Nephron (organoid): ENCODE results near the gene UFSP1.
"Not testable (repeated sequence)": the region's sequence is repeated elsewhere in the genome, so short reads cannot be mapped to it uniquely, and the experiment has no call there.

Source experiments
- H3K27ac Mint-ChIP-seq, 3 experiments: 2 replicates each; pipeline ENCODE4 v1.8.0; 2020; ENCODE audit warnings: mixed read lengths in 3 of 3, mild to moderate bottlenecking in 2 of 3, moderate library complexity in 1 of 3
- H3K27me3 Mint-ChIP-seq: 2 replicates; pipeline ENCODE4 v1.8.0; 2021; ENCODE audit warnings: low read depth, mild to moderate bottlenecking, moderate library complexity, mixed read lengths
- H3K36me3 Mint-ChIP-seq: 2 replicates; pipeline ENCODE4 v1.8.0; 2020; ENCODE audit warnings: low read depth, mixed read lengths
- H3K4me1 Mint-ChIP-seq: 2 replicates; pipeline ENCODE4 v1.8.0; 2020; ENCODE audit warnings: mixed read lengths
- H3K4me3 Mint-ChIP-seq, 3 experiments: 2 replicates each; pipeline ENCODE4 v1.8.0; 2020; ENCODE audit warnings: mild to moderate bottlenecking in 3 of 3, mixed read lengths in 3 of 3, moderate library complexity in 2 of 3
- H3K9me3 Mint-ChIP-seq: 2 replicates; pipeline ENCODE4 v1.8.0; 2020; ENCODE audit warnings: mixed read lengths
- TF ChIP-seq, protein P1 (sequence below), 3 experiments: fragments of 200-600 bp; sonication (generic); IDR thresholded peaks; one replicate each; pipeline ENCODE4 v1.5.0; 2021; ENCODE audit warnings: antibody characterized with exemption in 3 of 3; ENCODE audit not compliant: unreplicated experiment in 3 of 3

Gene UFSP1

DNA sequence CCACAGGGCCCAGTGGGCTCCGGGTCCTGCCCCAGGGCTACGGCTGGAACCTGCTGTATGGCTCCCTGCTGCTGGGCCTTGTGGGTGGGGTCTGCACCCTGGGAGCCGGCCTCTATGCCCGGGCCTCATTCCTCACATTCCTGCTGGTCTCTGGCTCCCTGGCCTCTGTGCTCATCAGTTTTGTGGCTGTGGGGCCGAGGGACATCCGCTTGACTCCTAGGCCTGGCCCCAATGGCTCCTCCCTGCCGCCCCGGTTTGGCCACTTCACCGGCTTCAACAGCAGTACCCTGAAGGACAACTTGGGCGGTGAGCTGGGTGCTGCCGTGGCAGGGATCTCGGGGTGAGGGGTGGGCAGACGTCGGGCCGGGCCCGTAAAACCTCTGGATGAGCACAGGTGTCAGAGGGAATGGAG lies 32.6 kb downstream of the UFSP1 start:
- Mint-ChIP-seq H3K27me3 (peaks cover 26% of the 10 kb centered on the region), H3K4me1 (peaks cover 2% of the 10 kb centered on the region), H3K36me3 (peaks cover 14% of the 10 kb centered on the region)

DNA sequence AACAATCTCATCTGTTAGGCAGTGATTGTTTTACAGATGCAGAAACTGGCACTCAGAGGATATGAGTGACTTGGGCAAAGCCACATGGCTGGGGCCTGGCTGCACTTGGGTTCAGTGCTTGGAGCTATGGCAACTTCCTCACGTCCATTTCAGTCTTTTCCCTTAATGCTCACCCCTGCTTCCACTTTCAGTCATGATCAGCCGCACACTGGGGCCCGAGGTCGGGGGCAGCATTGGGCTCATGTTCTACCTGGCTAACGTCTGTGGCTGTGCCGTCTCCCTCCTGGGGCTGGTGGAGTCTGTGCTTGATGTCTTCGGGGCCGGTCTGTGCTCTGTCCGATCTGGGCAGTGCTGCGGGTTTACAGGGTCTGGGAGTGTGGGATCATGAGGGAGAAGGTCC lies 34.0 kb downstream of the UFSP1 start:
- no peaks in the 10 kb centered on the region for H3K9me3 Mint-ChIP-seq
- no peak overlapping the region for H3K27ac Mint-ChIP-seq
- TF ChIP-seq, protein P1, sequence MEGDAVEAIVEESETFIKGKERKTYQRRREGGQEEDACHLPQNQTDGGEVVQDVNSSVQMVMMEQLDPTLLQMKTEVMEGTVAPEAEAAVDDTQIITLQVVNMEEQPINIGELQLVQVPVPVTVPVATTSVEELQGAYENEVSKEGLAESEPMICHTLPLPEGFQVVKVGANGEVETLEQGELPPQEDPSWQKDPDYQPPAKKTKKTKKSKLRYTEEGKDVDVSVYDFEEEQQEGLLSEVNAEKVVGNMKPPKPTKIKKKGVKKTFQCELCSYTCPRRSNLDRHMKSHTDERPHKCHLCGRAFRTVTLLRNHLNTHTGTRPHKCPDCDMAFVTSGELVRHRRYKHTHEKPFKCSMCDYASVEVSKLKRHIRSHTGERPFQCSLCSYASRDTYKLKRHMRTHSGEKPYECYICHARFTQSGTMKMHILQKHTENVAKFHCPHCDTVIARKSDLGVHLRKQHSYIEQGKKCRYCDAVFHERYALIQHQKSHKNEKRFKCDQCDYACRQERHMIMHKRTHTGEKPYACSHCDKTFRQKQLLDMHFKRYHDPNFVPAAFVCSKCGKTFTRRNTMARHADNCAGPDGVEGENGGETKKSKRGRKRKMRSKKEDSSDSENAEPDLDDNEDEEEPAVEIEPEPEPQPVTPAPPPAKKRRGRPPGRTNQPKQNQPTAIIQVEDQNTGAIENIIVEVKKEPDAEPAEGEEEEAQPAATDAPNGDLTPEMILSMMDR (IDR thresholded peaks at IDR 0.05; ENCODE audit: unreplicated experiment in 3 of 3) = no peak
- peaks cover 5% of the 10 kb centered on the region for H3K4me1 Mint-ChIP-seq
- peaks cover 23% of the 10 kb centered on the region for H3K27me3 Mint-ChIP-seq
- peak overlapping the region; percentile 5 to 16 (median 14) for H3K4me3 Mint-ChIP-seq
- peaks cover 10% of the 10 kb centered on the region for H3K36me3 Mint-ChIP-seq

More for the DNA sequence above, 32.6 kb downstream of the UFSP1 start:
- Mint-ChIP-seq H3K27ac (no peak overlapping the region), H3K4me3 (no peak overlapping the region), H3K9me3 (no peaks in the 10 kb centered on the region)
- TF ChIP-seq, protein P1 (IDR thresholded peaks at IDR 0.05; ENCODE audit: unreplicated experiment in 3 of 3) = no peak

DNA sequence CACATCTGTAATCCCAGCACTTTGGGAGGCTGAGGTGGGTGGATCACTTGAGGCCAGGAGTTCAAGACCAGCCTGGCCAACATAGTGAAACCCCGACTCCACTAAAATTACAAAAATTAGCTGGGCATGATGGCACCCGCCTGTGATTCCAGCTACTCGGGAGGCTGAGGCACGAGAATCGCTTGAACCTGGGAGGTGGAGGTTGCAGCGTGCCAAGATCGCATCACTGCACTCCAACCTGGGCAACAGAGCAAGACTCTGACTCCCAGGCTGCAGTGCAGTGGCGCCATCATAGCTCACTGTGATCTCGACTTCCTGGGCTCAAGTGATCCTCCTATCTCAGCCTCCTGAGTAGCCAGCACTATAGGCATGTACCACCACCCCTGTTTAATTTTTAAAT lies 34.6 kb downstream of the UFSP1 start:
- Mint-ChIP-seq H3K4me3 (peak overlapping the region in 1 of 3 experiments; percentile 26), H3K27me3 (peaks cover 21% of the 10 kb centered on the region)
- not testable (repeated sequence) for H3K27ac Mint-ChIP-seq, H3K36me3 Mint-ChIP-seq, H3K4me1 Mint-ChIP-seq, H3K9me3 Mint-ChIP-seq

DNA sequence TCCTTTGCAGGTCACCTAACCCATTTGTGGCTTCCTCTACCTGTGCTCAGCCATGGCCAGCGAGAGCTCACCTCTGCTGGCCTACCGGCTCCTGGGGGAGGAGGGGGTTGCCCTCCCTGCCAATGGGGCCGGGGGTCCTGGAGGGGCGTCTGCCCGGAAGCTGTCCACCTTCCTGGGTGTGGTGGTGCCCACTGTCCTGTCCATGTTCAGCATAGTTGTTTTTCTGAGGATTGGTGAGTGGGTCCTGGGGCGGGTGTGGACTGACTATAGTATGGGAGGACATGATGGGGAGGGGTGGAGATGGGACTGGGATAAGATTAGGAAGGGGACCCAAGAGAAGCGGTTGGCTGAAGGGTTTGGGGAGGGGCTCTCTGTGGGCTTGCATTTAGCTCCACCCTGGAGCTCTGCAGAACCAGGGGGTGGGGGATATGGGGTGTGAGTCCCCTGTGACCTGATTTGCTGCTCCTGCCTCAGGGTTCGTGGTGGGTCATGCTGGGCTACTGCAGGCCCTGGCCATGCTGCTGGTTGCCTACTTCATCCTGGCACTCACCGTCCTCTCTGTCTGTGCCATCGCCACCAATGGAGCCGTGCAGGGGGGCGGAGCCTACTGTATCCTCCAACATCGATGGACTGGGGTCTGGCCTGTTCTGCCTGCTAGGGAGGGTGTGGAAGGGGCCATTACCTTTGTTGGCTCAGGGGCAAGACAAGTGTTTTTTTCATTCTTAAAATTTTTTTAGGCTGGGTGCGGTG lies 35.2 kb downstream of the UFSP1 start:
- Mint-ChIP-seq H3K36me3 (peaks cover 4% of the 10 kb centered on the region), H3K4me1 (peaks cover 5% of the 10 kb centered on the region), H3K27ac (no peak overlapping the region), H3K27me3 (peaks cover 19% of the 10 kb centered on the region), H3K9me3 (no peaks in the 10 kb centered on the region), H3K4me3 (peak overlapping the region in 2 of 3 experiments; percentile 26 to 38)
- TF ChIP-seq, protein P1 (IDR thresholded peaks at IDR 0.05; ENCODE audit: unreplicated experiment in 3 of 3) = no peak

DNA sequence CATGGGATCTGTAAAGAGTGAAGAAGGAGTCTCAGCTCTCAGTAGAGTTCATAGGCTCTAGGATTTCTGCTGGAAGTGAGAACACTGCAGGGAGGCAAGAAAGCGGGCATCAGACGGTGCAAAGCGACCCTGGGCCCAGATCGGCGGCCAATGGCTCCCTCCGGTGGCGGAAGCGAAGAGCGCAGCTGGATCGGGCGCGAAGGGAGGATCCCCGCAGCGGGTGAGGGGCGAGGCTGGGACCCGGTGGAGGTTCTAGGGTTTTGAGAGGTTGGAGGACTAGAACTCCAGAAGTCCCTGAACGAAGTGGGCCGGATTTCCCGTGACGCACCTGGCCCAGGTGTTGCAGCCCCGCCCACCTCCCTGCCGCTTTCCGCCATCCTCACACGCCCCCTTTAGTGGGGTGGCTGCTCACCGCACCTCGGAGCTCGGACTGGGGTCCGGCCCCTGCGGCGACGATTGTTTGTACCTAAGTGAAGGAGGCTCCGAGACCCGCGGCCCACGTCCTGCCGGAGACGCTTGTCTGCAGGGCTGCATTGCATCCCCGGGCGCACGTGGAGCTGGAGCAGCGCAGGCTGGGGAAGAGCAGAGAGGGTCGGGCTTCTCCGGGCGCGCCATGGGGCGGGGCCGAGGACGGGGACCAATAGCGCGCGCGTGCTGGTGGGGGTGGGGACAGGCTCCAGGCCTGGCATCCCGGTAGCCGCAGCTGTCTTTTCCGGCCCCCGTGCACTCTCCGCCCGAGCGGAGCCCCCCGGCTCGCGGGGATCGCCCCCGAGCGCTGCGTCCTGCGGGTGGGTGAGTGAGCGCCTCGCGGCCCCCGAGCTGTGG lies 37.3 kb downstream of the UFSP1 start, which contains the start of gene SLC12A9:
Gene SLC12A9, plus strand, starts transcription at position 666 of the 825 bp plus-strand sequence. CDS start 1,485 bp downstream, outside the sequence.
- TF ChIP-seq, protein P1 (IDR thresholded peaks at IDR 0.05; ENCODE audit: unreplicated experiment in 3 of 3) = peak; percentile 97 to 99 (median 99)
- H3K27ac Mint-ChIP-seq = no peak within 1 kb of the TSS
- H3K4me1 Mint-ChIP-seq = peaks cover 5% of the 10 kb centered on the region
- H3K36me3 Mint-ChIP-seq = peaks cover 2% of the 10 kb centered on the region
- H3K9me3 Mint-ChIP-seq = no peaks in the 10 kb centered on the region
- H3K27me3 Mint-ChIP-seq = peaks cover 14% of the 10 kb centered on the region
- peak within 1 kb of the TSS; percentile 91 to 93 (median 92) for H3K4me3 Mint-ChIP-seq

DNA sequence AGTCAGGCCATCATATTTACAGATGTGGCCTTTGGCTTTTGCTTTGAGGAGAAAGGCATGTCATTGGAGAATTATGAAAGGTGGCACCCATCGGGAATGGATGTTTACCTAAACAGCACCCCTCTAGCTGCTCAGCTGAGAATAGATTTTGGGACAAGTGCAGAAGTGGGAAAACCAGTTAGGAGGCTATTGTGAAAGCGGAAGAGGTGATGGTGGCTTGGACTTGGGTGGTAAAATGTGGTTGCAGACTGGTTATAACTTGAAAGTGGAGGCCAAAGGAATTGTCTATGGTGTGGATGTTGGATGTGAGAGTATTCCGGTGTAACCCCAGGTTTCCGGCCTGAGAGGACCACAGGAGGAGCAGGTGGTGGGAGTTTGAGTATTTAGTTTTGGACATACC lies 42.2 kb downstream of the UFSP1 start:
- TF ChIP-seq, protein P1 (IDR thresholded peaks at IDR 0.05; ENCODE audit: unreplicated experiment in 3 of 3) = no peak

More for the DNA sequence above, 42.2 kb downstream of the UFSP1 start:
- Mint-ChIP-seq H3K36me3 (no peaks in the 10 kb centered on the region), H3K9me3 (no peaks in the 10 kb centered on the region), H3K27me3 (peaks cover 6% of the 10 kb centered on the region), H3K4me1 (peaks cover 5% of the 10 kb centered on the region), H3K27ac (no peak overlapping the region), H3K4me3 (no peak overlapping the region)
